NCI-H1930 (cell line): ENCODE measurements around the gene SCFD1.
"Not testable (repeated sequence)": the region's sequence is repeated elsewhere in the genome, so short reads cannot be mapped to it uniquely, and the experiment has no call there.

Source experiments
- DNase-seq, 2 experiments: peaks; one replicate each; lab custom pipeline; 2025; lab: John Stamatoyannopoulos, UW

Gene SCFD1

GRCh38 chr14:30610787-30611343, 11.3 kb upstream of the SCFD1 start:
- peak in 1 of 2 experiments; percentile 10 for DNase-seq

GRCh38 chr14:30614155-30614554, 8.0 kb upstream of the SCFD1 start:
- DNase-seq = no peak

GRCh38 chr14:30620178-30620577, 1.9 kb upstream of the SCFD1 start:
- DNase-seq = no peak

- no peak for DNase-seq
Measured at GRCh38 chr14:30621354-30621939, 672 bp upstream of the SCFD1 start.

- DNase-seq = no peak
Measured at GRCh38 chr14:30623412-30624131, 1.5 kb downstream of the SCFD1 start.

GRCh38 chr14:30624132-30624423, 2.0 kb downstream of the SCFD1 start:
- no peak for DNase-seq

GRCh38 chr14:30625533-30625932, 3.4 kb downstream of the SCFD1 start:
- no peak for DNase-seq

GRCh38 chr14:30629432-30629831, 7.3 kb downstream of the SCFD1 start:
- DNase-seq = not testable (repeated sequence)

GRCh38 chr14:30630248-30630647, 8.1 kb downstream of the SCFD1 start:
- DNase-seq = no peak

GRCh38 chr14:30632730-30633129, 10.6 kb downstream of the SCFD1 start:
- no peak for DNase-seq

GRCh38 chr14:30638926-30639325, 16.8 kb downstream of the SCFD1 start:
- DNase-seq = no peak

GRCh38 chr14:30641207-30641606, 19.1 kb downstream of the SCFD1 start:
- DNase-seq = no peak

GRCh38 chr14:30644462-30644861, 22.3 kb downstream of the SCFD1 start:
- DNase-seq = not testable (repeated sequence)

GRCh38 chr14:30645600-30645999, 23.5 kb downstream of the SCFD1 start:
- no peak for DNase-seq

- DNase-seq = no peak
Measured at GRCh38 chr14:30648471-30648870, 26.4 kb downstream of the SCFD1 start.

GRCh38 chr14:30651937-30652336, 29.8 kb downstream of the SCFD1 start:
- no peak for DNase-seq

GRCh38 chr14:30655124-30655523, 33.0 kb downstream of the SCFD1 start:
- DNase-seq = no peak

GRCh38 chr14:30655658-30656057, 33.5 kb downstream of the SCFD1 start:
- no peak for DNase-seq

GRCh38 chr14:30656190-30656632, 34.1 kb downstream of the SCFD1 start:
- no peak for DNase-seq

GRCh38 chr14:30657050-30657449, 34.9 kb downstream of the SCFD1 start:
- no peak for DNase-seq

- DNase-seq = no peak
Measured at GRCh38 chr14:30657606-30658163, 35.6 kb downstream of the SCFD1 start.

GRCh38 chr14:30658645-30659044, 36.5 kb downstream of the SCFD1 start:
- DNase-seq = no peak

- no peak for DNase-seq
Measured at GRCh38 chr14:30669594-30669993, 47.5 kb downstream of the SCFD1 start.
